Chondrocyte (in vitro differentiated cells): ENCODE results near the gene SESTD1. TPM values are rescaled to one million over a fixed set of nuclear protein-coding genes. Genes with fewer than 3 reads are reported as not detected.

ENCODE experiments used
- DNase-seq: peaks from one replicate; pipeline ENCODE4 v3.0.0; 2021; ENCODE audit warnings: mixed read lengths, low spot score
- H3K27ac Mint-ChIP-seq: one replicate; pipeline ENCODE4 v1.8.0; 2021; ENCODE audit warnings: mild to moderate bottlenecking, moderate library complexity, mixed read lengths; ENCODE audit not compliant: unreplicated experiment
- H3K27me3 Mint-ChIP-seq: 2 replicates; pipeline ENCODE4 v1.8.0; 2021; ENCODE audit warnings: low read depth, mixed read lengths
- H3K36me3 Mint-ChIP-seq: 2 replicates; pipeline ENCODE4 v1.8.0; 2021; ENCODE audit warnings: low read depth, mixed read lengths
- H3K4me1 Mint-ChIP-seq: 2 replicates; pipeline ENCODE4 v1.8.0; 2021; ENCODE audit warnings: low read depth, mild to moderate bottlenecking, mixed read lengths
- H3K4me3 Mint-ChIP-seq: one replicate; pipeline ENCODE4 v1.8.0; 2021; ENCODE audit warnings: mild to moderate bottlenecking, moderate library complexity, mixed read lengths; ENCODE audit not compliant: unreplicated experiment
- H3K9me3 Mint-ChIP-seq: 2 replicates; pipeline ENCODE4 v1.8.0; 2021; ENCODE audit warnings: low read depth, mixed read lengths
- CTCF ChIP-seq: fragments of 200-600 bp; sonication (generic); IDR thresholded peaks from 2 replicates; pipeline ENCODE4 v1.5.0; 2021; ENCODE audit warnings: antibody characterized with exemption, mild to moderate bottlenecking, moderate library complexity
- total RNA-seq: library from RNA; stranded (reverse); gene quantifications from 3 replicates; pipeline ENCODE4 v1.2.1, GENCODE V29; 2021

The SESTD1 gene
- total RNA-seq, 1 donor from 2014 or later: 101 TPM

- no peaks in the 10 kb centered on the region for H3K4me1 Mint-ChIP-seq
- H3K4me3 Mint-ChIP-seq: no peak overlapping the region
Observed at GRCh38 chr2:179304424-179304823, 39.8 kb upstream of the SESTD1 start.

GRCh38 chr2:179302764-179303571 lies 38.3 kb upstream of the SESTD1 start:
- no peak overlapping the region for H3K27ac Mint-ChIP-seq
- TF ChIP-seq CTCF: no peak
- H3K27me3 Mint-ChIP-seq: no peaks in the 10 kb centered on the region
- H3K9me3 Mint-ChIP-seq: peaks cover 3% of the 10 kb centered on the region
- no peaks in the 10 kb centered on the region for H3K36me3 Mint-ChIP-seq
- H3K4me1 Mint-ChIP-seq: no peaks in the 10 kb centered on the region
- no peak overlapping the region for H3K4me3 Mint-ChIP-seq
- DNase-seq: no peak

More at GRCh38 chr2:179304424-179304823, 39.8 kb upstream of the SESTD1 start:
- Mint-ChIP-seq H3K27ac (no peak overlapping the region), H3K27me3 (no peaks in the 10 kb centered on the region), H3K36me3 (no peaks in the 10 kb centered on the region), H3K9me3 (peaks cover 3% of the 10 kb centered on the region)
- TF ChIP-seq CTCF: no peak
- no peak for DNase-seq

- no peak for DNase-seq
- TF ChIP-seq CTCF: no peak
- H3K27me3 Mint-ChIP-seq: no peaks in the 10 kb centered on the region
- no peaks in the 10 kb centered on the region for H3K36me3 Mint-ChIP-seq
- H3K4me3 Mint-ChIP-seq: no peak overlapping the region
- no peaks in the 10 kb centered on the region for H3K4me1 Mint-ChIP-seq
- no peak overlapping the region for H3K27ac Mint-ChIP-seq
- peaks cover 3% of the 10 kb centered on the region for H3K9me3 Mint-ChIP-seq
Observed at GRCh38 chr2:179302149-179302548, 37.5 kb upstream of the SESTD1 start.

GRCh38 chr2:179298666-179299065 lies 34.0 kb upstream of the SESTD1 start:
- no peak for TF ChIP-seq CTCF
- Mint-ChIP-seq H3K27me3 (no peaks in the 10 kb centered on the region), H3K4me3 (no peak overlapping the region), H3K9me3 (peaks cover 3% of the 10 kb centered on the region), H3K36me3 (no peaks in the 10 kb centered on the region), H3K27ac (no peak overlapping the region), H3K4me1 (no peaks in the 10 kb centered on the region)
- DNase-seq: no peak

- no peak for DNase-seq
- Mint-ChIP-seq H3K4me3 (no peak overlapping the region), H3K36me3 (no peaks in the 10 kb centered on the region), H3K27me3 (no peaks in the 10 kb centered on the region), H3K27ac (no peak overlapping the region), H3K4me1 (no peaks in the 10 kb centered on the region), H3K9me3 (peaks cover 3% of the 10 kb centered on the region)
- TF ChIP-seq CTCF: no peak
Observed at GRCh38 chr2:179297927-179298326, 33.3 kb upstream of the SESTD1 start.
